Activated CD8-positive, alpha-beta memory T cell treated with anti-CD3 and anti-CD28 coated beads, Interleukin-2, amount 50 U/mL, for 24 hours (primary cell): ENCODE measurements around the gene ACADVL.

Experiments used
- DNase-seq: peaks from one replicate; pipeline ENCODE4 v3.0.0-alpha.2; 2020; ENCODE audit errors: extremely low read depth

ACADVL gene

DNA sequence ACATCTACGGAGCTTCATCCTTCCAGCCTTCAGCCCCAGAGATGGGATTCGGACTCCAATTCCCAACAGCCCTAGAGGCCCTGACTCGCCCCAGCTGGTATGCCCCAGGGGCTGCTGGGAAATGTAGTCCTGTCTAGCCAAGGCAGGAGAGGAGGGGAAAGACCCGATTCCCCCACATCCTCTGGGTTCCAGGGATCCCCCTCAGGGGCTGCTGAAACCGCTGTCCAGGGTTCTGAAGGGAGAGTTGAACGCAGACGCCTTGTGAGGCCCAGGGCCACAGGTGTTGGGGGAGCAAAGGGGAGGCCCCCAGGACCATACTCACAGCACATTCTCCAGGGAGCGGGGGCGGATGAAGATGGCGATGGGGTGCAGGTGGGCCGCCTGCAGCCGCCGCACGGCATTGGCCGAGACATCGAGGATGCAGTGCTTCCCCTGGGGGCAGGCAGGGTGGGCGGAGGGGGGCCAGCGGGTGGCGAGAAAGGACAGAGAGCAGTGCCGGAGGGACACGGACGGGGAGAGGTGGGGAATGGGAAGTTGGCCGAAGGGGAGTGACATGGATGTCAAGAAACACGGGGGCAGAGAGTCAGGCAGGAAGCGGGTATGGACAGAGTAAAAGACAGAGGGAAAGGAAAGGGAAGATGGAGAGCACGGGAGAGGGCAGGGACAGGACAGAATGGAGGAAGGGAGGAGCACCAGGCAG is 28.0 kb upstream of the ACADVL start:
- DNase-seq = no peak

DNA sequence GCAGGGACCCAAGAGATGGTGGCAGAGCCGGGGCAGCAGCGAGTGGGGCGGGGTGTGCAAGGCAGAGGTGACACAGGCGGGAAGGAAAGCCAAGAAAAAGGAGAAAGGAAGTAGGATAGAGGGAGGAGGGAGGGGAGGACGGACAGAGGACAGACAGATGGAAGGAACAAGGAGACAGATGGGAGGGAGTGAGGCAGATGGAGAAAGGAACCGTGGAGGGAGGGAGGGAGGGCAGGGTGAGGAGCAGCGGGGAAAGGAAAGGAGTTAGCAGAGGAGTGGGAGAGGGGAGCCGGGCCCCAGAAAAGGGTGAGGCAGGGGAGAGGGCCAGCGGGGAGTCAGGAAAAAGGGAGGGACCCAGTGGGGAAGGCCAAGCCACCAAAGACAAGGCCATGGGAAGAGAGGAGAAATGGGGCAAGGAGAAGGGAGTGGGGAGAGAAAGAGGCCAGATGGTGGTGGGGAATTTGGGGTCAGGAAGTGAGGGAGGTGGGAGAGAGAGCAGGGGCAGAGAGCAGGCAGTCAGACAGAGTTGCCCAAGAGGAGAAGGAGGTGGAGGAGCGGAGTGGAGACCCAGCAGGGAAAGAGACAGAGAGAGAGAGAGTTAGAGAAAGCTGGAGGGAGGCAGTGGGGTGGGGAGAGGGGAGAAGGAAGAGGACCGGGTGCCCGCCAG is 27.3 kb upstream of the ACADVL start:
- no peak for DNase-seq

DNA sequence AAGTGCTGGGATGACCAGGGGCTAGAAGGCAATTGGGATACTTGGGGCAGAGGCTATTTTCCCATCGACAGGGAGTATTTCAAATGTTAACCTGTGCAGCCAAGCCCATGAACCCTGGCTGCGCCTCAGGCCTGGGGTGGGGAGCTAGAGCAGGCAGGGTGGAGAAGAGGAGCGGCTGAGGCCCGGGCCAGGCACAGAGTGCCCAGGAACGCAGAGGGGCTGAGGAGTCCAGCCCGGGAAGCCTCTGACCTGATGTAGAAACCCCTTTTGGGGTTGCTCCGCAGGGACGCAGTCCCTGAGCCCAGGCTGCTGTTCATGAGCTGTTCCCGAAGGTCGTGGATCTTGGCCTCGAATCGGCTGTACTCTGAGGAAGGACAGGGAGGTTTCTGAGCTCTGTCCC is 23.8 kb upstream of the ACADVL start:
- DNase-seq = no peak

DNA sequence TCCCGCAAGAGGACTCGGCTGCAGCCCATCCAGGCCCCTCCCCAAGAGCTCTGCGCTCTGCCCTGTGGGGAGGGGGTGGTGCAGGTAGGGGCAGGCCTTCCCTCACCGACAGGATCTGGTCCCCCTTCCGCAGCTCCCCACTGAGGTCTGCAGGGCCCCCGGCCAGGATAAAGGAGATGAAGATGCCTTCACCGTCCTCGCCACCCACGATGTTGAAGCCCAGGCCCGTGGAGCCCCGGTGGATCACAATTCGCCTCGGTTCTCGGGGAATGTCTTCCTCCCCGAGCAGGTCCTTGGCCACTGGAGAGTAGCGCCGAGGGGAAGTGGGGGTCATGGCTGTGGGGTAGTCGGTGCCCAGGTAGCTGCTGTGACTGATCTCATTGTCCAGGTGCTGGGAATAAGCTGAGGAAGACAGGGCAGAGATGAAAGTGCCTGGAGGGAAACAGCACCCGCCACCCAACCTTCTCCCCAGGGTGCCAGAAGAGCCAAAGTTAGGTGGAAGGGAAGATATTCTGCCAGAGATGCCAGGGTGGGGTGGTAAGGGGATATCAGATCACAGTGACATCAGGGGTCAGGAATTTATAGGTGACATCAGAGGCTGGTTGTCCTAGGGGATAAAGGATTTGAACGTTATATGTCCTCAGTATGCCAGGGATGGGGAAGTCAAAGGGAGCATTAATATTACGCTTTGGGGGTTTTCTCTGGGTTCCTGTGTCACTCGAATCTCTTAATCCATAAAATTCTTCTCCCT is 22.9 kb upstream of the ACADVL start:
- DNase-seq = no peak

DNA sequence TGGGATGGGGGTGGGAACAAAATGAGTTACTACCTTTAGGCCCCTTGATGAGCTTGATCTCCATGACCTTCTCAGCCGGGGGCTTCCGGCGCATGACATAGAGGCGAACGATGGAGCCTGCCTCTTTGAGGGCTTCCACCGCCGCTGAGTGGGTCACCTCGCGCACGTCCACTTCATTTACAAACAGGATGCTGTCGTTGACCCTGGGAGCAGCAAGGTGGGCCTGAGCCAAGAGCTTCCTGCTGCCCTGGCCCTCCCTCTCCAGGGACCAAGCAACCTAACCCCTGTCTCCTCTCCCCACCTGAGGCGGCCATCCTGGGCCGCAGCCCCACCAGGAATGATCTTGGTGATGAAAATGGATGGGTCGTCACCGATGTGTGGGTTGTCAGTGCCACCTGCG is 16.3 kb upstream of the ACADVL start:
- no peak for DNase-seq

DNA sequence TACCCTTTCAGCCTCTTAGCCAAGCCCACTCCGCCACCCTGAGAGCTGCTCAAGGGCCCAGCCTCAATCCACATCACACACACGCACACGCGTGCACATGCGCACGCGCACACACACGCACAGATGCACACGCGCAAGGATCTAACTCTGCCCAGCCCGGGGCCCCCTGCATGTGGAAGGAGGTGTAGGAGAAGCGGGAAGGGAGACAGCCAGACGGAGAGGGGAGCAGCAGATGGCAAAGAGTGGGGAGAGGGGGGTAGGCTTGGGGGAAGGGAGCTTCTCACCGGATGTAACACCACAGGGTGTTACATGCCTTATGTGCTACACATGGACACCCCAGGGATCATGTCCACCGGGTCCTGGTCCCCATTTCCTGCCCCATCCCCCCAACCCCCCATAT is 15.4 kb upstream of the ACADVL start:
- DNase-seq = no peak

DNA sequence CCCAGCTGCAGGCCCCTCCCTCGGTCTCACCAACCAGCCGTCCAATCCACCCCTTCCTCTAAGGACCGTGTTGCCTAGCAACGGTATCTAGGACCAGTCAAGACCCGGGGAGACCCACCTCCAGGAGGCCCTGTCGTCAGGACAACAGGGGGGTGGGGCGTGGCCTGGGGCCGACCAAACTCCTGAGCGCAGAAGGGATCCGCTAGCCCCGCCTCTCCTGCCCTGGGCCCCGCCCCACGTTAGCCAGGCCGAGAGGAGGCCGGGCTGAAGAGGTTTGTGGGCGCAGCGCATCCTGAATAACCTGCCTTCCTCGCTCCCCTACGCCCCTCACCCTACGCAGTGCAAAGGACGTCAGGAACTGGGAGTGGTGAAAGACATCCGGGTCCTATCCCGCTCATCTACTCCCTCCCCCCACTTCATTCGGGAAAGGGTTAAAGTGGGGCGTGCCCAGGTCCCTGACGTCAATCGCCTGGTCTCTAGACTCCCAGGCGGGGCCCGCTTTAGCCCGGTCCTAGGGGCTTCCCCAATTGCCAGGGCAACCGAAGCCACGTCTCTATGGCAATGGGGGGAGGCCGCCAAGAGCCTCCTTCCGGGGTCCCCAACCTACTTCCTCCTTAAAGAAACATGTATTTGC is 14.8 kb upstream of the ACADVL start:
- peak; percentile 87 for DNase-seq

DNA sequence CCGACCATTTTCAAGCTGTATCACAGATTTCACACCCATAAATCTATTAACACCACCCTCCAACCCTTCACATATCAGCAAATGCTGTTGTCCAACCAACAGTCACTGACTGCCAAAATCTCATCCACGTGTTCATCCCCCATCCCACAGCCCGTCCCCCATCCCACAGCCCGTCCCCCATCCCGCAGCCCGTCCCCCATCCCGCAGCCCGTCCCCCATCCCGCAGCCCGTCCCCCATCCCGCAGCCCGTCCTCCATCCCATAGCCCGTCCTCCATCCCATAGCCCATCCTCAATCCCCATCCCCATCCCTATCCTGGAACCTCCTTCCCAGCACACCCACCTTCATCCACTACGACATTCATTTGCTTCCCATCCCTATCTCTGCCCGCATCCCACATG is 14.2 kb upstream of the ACADVL start:
- no peak for DNase-seq

DNA sequence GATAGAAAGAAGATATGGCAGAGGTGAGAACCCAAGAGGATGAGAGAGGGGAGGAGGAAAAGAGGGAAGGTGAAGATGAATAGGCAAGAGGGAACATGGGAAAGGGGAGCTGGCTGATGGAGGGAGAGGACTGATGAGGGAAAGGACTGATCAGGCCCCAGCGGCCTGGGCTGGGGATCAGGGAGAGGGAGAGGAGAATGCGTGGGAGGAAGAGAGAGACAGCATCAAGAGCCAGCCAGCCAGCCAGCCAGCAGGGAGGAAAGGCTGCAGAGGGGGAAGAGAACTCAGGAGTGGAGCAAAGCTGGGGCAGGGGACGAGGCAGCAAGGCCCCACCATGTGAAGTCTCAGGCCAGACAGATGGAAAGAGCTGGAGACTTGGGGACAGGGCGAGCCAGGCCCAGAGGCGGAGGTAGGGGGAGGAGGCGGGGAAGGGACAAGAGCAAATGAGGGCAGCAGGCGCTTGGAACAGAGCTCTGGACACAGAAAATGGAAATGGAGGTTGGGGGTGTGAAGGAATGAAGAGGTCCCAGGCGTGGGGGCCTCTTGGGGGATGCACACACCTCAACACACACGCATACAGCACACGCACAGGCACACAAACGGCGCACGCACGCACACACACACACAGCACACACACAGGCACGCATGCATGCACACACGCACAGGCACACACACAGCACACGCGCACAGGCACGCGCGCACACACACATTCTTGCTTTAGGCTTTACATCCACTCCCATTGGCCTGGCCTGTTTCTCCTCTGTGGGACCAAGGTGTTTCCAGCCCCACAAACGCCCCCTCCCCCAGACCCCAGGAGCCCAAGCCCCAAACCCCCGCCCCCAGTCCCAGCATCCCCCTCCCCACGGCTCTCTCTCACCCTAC is 12.4 kb upstream of the ACADVL start:
- no peak for DNase-seq

DNA sequence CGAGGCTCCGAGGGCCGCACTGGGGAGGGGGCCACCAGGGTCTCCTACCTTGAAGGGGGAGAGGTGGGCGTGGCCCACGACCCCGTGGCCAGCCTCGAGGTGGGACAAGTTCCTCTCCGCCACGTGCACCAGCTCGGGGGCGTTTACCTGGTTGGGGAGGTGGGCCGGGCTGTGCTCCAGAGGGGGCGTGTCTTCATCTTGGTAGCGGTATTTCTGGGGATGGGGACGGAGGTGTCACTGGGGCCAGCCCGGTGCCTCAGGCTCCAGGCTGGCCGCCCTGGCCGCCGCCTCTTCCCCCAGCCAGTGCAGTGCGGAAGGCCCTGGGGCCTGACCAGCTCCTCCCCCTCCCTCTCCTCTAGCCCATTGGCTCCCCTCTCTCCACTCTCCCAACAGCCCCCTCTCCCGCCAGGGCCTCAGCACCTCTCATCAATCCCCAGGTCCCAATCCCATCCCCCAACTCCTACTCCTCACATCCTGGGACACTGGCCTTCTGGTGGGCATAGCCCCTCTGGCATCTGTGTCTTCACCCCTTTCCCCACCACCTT is 11.6 kb upstream of the ACADVL start:
- no peak for DNase-seq

DNA sequence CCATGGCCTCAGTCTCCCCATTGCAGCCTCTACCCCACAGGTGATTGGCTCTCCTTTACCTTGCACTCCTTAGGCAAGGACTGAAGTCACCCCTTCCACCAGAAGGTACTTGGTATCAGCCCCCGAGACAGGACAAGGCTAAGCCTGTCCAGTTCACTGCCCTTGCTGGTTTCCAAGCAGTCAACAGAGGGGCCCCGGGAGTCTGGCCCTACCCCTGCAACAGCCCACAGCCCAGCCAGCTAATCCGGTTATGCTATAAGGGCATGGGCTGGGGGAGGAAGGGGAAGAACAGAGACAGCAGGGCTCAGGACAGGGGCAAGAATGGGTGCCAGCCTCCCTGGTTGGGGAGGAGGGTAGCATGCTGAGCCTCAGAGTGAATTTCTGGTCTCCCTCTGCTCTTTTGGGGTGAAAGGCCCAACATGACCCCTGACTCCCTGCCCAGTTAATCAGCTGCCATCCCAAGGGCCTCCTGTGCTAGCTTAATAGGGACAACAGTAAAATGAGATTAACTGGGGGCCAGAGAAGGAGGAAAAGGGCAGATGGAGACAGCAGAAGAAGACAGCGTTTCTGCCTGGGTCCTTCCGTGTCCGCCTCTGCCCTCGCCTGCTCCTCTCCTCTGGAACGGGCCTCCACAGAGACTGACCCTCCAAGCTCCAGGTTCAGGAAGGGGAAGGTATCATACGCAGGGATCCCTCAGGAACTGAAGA is 10.8 kb upstream of the ACADVL start:
- no peak for DNase-seq

DNA sequence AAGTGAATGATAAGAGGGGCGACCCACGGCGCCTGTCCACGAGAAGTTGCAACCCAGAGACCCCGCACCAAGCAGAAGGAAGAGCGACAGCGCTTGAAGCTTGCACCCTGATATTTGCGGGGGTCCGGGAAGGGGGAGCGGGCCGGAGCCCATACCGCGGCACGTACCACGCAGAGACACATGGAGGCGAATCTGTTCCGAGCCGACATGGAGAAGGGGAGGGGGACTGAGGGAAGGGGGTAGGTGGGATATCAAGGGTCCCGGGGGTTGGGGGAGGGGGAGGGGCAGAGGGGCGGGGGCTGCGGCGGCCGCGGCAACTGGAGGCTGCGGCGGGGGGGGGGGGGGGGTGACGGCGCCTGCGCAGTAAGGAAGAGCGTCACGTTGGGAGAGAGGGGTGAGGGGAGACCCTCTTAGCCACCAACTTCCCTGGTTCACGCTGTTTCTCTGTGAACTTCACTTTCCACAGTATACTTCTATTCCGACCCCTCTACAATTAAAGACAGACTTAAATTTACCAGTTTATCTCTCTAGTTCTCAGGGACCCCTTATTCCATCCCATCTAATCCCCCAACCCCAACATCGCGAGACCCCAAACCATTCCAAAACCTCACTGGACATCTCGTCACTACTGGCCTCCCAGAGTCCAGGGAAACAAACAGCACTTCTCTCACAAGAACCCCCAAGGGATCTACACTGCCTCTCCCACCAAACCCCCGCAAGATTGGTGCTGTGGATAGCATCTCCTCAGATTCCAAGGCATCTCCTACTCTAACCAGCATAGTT is 8.1 kb upstream of the ACADVL start:
- DNase-seq = no peak

DNA sequence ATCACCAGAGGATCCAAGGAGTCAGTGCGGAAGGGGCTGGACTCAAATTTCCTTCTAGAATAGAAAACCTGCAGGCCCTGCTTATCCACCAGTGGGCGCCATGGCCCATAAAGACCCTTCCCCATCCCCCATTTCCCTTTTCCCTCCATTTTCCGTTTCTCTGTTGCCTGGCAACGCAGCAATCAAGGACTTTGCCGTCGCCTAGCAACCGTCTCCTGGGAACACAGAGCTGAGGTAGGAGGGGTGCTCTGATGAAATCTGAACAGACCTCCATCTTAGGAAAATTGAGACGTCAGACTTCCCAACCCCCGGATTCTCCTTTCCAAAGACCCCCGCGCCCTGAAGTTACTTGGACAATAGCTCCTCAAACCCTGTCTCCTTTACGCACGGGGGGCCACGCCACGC is 5.8 kb upstream of the ACADVL start:
- DNase-seq = no peak

DNA sequence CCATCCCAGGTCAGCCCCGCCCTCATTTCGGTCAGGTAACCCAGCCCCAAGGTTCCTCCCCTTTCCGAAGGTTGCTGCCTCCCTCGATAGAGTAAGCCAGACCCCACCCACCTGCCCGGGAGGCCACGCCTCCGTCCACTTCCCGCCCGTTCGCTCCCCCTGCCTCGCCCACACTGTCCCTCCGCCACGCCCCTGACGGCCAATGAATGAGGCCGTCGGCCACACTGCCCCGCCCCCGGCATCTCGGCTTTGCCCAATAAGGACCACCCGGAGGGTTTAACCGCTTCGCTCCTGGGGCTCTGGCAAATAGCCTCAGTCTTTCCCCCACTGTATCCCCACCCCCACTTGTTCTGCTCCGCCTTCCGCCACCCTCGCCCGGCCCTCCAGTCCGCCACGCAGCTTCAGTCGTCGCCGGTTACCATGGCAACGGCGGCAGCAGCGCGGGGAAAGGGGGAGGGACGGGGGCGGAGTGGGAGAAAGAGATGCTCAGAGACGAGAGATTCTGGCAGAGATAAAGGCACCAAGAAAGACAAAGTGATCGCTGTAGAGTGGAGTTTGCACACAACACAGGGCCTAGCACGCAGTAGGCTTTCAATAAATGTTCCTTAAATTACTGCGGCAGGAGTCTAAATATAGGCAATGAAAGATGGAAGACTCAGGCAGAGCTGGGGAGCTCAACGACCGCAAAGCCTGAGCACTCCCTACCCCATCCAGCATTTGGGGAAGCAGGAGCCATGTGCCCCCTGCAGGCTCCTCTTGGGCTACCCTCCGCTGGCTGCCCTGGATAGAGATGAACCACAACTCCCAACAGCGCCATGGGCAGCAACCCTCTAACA is 5.2 kb upstream of the ACADVL start:
- DNase-seq = peak; percentile 99

DNA sequence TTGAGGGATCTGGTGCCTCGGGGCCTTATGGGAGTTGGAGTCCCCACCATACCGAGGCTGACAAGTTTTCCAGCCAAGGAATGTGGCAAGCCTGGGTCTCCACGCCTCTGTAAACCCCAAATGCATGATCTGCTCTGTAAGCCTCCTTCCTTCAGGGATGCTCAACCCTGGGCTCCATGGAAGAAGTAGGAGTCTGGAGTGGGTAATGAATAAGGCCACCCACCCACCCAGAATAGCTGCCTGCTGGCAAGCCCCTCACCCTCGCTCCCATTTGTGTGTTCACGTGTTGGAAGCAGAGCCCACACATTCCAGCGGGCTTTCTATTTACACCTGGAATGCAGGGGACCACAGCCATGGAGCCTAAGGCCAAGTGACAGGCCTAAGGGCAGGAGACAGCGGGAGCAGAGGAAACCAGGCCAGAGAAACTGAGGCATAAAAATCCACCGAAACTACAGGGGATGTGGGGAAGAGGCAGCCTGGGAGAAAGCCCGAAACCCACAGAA is 4.6 kb upstream of the ACADVL start:
- DNase-seq = no peak

DNA sequence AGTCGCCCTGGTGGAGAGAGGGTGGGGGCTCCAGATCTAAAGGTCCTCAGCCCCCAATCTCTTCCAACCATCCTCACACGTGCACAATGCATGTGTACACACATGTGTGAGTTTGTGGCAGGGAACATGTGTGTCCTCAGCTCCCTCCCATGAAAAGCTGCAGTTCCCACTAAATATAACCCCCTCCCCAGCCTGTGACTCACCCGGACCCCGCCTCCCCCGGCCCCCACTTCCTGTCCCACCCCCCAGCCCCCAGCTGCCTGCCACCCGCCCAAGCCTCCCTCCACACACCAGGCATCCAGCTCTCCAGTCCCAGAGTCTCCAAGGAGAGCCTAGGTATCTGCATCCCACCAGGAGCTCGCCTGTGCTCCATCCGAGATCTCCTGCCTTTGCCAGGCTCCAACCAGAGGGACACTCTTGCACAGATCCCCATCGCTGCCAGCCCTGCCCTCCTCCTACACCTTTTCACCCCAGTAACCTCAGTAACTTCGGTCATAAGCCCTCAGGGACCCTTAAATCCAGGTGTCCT is 4.0 kb upstream of the ACADVL start:
- DNase-seq = no peak

DNA sequence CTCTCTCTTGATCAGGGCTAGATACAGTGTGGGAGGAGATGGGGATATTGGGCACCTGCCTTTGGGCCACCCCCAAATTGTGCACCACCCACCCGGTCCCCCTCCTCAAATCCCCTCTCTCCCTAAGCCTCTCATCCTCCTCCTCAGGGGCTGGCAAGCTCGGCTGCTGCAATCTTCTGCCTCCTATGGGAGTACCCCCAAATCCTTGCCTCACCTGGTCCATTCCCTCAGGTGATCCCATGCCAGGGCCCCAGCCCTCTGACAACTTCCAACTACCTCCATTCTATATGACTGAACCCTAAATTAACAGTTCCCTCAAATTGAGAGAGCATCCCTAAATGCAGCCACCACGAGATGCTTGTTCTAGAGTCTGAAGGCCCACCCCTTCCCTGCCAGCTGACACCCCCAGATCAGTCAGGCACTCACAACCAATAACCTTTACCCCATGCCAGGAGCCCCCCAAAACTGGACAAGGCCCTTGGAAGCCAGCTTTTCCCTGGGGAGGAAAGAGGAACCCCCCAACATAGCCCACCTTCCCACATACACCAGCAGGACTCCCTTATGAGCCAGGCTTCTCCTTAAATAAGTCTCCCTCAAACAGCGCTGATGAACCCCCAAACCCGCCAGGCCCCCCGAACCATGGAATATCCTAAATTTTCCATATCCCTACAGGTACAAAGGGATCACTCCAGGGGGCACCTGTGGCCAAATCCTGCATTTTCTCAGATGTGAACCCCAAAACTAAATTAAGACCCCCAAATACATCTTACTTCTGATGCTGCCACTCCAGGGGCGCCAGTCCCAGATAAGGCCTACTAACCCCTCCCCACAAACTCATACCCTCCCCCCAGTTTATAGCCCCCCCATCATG is 3.3 kb upstream of the ACADVL start:
- no peak for DNase-seq
